Stimulated activated CD8-positive, alpha-beta memory T cell treated with anti-CD3 and anti-CD28 coated beads, Interleukin-7, amount 100 ng/mL, for 4 hours (primary cell): ENCODE results near the gene APOBEC2.

Source experiments
- DNase-seq, 2 donors: peaks; one replicate each; pipeline ENCODE4 v3.0.0-alpha.2; 2020; ENCODE audit warnings: low read depth in 2 of 2

APOBEC2 gene

GRCh38 chr6:41037107-41037900 lies 15.7 kb upstream of the APOBEC2 start:
- DNase-seq: no peak

- no peak for DNase-seq
Measured at GRCh38 chr6:41038205-41038604, 14.8 kb upstream of the APOBEC2 start.

GRCh38 chr6:41039060-41039998 lies 13.7 kb upstream of the APOBEC2 start, which contains the start of gene UNC5CL:
Gene UNC5CL, minus strand, starts transcription at chr6:41039221. Its CDS starts 4,147 bp downstream, at chr6:41035074.
- DNase-seq: peak in 1 of 2 donors; percentile 21

- no peak for DNase-seq
Measured at GRCh38 chr6:41040101-41040939, 12.7 kb upstream of the APOBEC2 start.

- no peak for DNase-seq
Measured at GRCh38 chr6:41040940-41041536, 12.0 kb upstream of the APOBEC2 start.

- no peak for DNase-seq
Measured at GRCh38 chr6:41042226-41043055, 10.6 kb upstream of the APOBEC2 start, which contains the start of gene TSPO2. Gene TSPO2, plus strand, starts transcription at chr6:41042467. Its CDS starts 519 bp downstream, at chr6:41042986.

- no peak for DNase-seq
Measured at GRCh38 chr6:41043151-41043550, 9.9 kb upstream of the APOBEC2 start.

- DNase-seq: no peak
Measured at GRCh38 chr6:41045664-41046063, 7.3 kb upstream of the APOBEC2 start.

GRCh38 chr6:41046084-41046483 lies 6.9 kb upstream of the APOBEC2 start:
- DNase-seq: no peak

- DNase-seq: no peak
Measured at GRCh38 chr6:41047306-41047705, 5.7 kb upstream of the APOBEC2 start.

- DNase-seq: no peak
Measured at GRCh38 chr6:41047745-41048732, 5.0 kb upstream of the APOBEC2 start.

- DNase-seq: no peak
Measured at GRCh38 chr6:41049521-41049920, 3.5 kb upstream of the APOBEC2 start.

- no peak for DNase-seq
Measured at GRCh38 chr6:41049955-41050354, 3.0 kb upstream of the APOBEC2 start.

GRCh38 chr6:41050536-41050935 lies 2.5 kb upstream of the APOBEC2 start:
- DNase-seq: no peak

- DNase-seq: no peak
Measured at GRCh38 chr6:41051873-41052272, 1.1 kb upstream of the APOBEC2 start.

GRCh38 chr6:41054511-41054910 lies 1.5 kb downstream of the APOBEC2 start:
- DNase-seq: no peak

- DNase-seq: no peak
Measured at GRCh38 chr6:41055149-41055548, 2.1 kb downstream of the APOBEC2 start.

- DNase-seq: no peak
Measured at GRCh38 chr6:41056768-41057490, 3.9 kb downstream of the APOBEC2 start.
